VCaP (cell line): ENCODE data around the gene CEP120.
"Not testable (repeated sequence)": the region's sequence is repeated elsewhere in the genome, so short reads cannot be mapped to it uniquely, and the experiment has no call there.

Experiments
- H3K27ac ChIP-seq: fragments of 450-650 bp; 2 replicates; pipeline ENCODE4 v1.5.1; 2017
- TF ChIP-seq, protein P1 (sequence below): fragments of 450-650 bp; conservative IDR thresholded peaks from 2 replicates; pipeline ENCODE4 v1.5.1; 2017; ENCODE audit warnings: mild to moderate bottlenecking, moderate library complexity

The CEP120 gene

DNA sequence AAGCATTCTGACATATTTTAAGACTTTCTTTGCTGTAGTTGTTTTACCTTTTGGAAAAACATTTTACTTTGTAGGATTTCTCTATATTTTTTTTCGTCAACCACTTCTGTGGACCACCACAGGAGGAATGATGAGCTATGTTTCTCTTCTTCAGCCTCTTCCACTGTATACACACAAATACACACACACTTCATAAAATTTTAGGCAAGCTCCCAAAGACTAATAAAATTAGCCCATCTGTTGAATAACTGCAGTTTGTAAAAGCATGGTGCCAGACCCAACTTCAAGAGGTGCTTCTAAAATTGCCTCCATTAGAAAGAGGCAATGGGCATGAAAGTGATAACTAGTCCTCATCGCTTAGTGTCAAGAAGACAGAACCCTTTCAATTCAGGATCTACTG lies 4.1 kb upstream of the CEP120 start:
- no peak overlapping the region for H3K27ac ChIP-seq
- TF ChIP-seq, protein P1, sequence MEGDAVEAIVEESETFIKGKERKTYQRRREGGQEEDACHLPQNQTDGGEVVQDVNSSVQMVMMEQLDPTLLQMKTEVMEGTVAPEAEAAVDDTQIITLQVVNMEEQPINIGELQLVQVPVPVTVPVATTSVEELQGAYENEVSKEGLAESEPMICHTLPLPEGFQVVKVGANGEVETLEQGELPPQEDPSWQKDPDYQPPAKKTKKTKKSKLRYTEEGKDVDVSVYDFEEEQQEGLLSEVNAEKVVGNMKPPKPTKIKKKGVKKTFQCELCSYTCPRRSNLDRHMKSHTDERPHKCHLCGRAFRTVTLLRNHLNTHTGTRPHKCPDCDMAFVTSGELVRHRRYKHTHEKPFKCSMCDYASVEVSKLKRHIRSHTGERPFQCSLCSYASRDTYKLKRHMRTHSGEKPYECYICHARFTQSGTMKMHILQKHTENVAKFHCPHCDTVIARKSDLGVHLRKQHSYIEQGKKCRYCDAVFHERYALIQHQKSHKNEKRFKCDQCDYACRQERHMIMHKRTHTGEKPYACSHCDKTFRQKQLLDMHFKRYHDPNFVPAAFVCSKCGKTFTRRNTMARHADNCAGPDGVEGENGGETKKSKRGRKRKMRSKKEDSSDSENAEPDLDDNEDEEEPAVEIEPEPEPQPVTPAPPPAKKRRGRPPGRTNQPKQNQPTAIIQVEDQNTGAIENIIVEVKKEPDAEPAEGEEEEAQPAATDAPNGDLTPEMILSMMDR, result no peak

- no peak overlapping the region for H3K27ac ChIP-seq
- TF ChIP-seq, protein P1, result no peak
Observed at GRCh38 chr5:123425431-123425830, 2.2 kb upstream of the CEP120 start.

DNA sequence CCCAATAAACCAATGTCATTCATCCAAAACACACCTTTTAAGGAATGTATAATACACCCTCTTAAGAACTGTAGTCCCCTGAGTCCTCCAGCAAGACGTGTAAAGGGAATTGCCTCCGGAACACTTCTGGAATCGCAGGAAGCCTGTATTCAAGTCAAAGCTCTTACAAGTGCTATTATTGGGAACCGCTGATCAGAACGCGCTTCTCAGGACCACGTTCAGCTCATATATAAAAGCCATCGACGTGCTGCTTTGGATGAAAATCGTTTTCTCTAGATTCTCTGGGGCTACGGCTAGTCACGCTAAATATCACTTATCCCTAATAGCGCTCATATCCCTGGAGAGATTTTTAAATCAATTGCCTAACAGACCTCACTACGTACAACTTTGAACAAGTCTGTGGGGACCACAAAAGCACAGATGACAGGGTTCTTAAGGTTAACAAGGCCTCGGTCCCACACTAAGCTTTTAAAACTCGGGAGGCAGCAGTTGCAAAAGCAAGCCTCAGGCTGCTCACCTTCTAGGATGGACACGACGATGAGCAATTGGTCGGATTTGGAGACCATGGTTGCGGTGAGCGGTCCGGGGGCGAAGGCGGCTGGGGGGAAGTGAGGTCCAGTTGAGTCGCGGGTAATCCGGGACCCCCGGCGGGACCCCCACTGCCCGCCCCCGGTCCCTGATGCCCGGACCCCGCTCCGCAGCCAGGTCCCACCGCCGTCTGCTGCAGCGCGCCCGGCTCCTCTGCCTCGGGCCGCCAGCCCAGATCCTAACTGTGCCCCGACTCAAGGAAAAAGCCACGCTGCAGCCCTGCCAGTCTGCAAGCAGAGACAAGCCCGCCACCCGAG lies 548 bp downstream of the CEP120 start:
- TF ChIP-seq, protein P1, result no peak
- peak overlapping the region; percentile 84 for H3K27ac ChIP-seq

- TF ChIP-seq, protein P1, result no peak
- H3K27ac ChIP-seq, result peak overlapping the region; percentile 84
Observed at GRCh38 chr5:123421773-123422172, 1.4 kb downstream of the CEP120 start.

- no peak overlapping the region for H3K27ac ChIP-seq
- TF ChIP-seq, protein P1, result no peak
Observed at GRCh38 chr5:123414974-123415373, 8.2 kb downstream of the CEP120 start.

GRCh38 chr5:123412206-123412605 lies 11.0 kb downstream of the CEP120 start:
- TF ChIP-seq, protein P1, result no peak
- H3K27ac ChIP-seq, result no peak overlapping the region

DNA sequence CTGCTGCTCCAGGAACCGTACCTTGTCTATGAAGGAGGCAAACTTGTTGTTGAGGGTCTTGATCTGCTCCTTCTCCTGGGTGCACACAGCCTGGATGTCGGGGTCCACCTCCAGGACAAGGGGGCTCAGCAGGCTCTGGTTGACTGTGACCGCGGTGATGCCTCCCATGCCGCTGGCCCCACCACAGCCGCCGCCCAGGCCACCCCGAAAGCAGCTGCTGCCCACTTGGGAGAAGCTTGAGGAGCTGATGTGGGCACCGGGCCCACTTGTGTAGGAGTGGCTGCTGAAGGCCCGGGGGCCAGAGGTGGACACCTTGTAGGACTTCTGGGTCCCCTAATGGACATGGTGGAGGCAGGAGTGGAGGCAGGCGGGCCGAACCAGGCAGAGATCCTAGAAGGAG lies 21.2 kb downstream of the CEP120 start:
- H3K27ac ChIP-seq, result not testable (repeated sequence)

DNA sequence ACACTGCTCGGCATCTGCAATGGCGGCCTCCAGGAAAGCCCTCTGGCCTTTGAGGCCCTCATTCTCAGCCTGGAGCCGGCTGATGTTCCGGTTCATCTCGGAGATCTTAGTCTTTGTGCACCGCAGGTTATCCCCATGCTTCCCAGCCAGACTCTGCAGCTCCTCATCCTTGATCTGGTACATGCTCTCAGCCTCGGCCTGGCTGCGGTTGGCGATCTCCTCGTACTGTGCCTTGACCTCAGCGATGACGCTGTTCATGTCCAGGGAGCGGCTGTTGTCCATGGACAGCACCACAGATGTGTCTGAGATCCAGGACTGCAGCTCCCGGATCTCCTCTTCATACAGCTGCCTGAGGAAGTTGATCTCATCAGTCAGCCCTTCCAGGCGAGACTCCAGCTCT lies 21.9 kb downstream of the CEP120 start:
- H3K27ac ChIP-seq, result no peak overlapping the region
- TF ChIP-seq, protein P1, result no peak

DNA sequence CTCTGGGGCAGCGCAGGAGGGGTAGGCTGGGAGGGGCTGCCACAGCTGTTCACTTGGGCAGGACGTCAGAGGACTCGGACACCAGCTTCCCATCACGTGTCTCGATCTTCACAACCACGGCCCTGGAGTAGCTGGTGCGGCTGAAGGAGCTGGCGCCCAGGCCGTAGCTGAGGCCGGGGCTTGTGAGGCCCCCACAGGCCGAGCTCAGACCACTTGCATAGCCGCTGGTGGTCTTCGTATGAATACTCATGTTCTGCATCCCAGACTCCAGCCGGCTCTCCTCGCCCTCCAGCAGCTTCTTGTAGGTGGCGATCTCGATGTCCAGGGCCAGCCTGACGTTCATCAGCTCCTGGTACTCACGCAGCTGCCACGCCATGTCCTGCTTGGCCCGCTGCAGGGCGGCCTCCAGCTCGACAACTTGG lies 22.3 kb downstream of the CEP120 start:
- not testable (repeated sequence) for H3K27ac ChIP-seq
